CD4-positive, alpha-beta T cell treated with Interleukin-17A for 1 hour (primary cell): Measurements from ENCODE around the gene WDR88.
"Not testable (repeated sequence)": the region's sequence is repeated elsewhere in the genome, so short reads cannot be mapped to it uniquely, and the experiment has no call there.

Experiments
- DNase-seq: peaks from one replicate; pipeline ENCODE4 v3.0.0-alpha.2; 2020

The WDR88 gene

GRCh38 chr19:33129901-33130300, 2.0 kb upstream of the WDR88 start:
- DNase-seq, result no peak

GRCh38 chr19:33130433-33130832, 1.5 kb upstream of the WDR88 start:
- no peak for DNase-seq

- DNase-seq, result no peak
Measured at GRCh38 chr19:33132425-33132824, 511 bp downstream of the WDR88 start.

- DNase-seq, result no peak
Measured at GRCh38 chr19:33133438-33134031, 1.6 kb downstream of the WDR88 start.

GRCh38 chr19:33134571-33135041, 2.7 kb downstream of the WDR88 start:
- peak; percentile 53 for DNase-seq

- no peak for DNase-seq
Measured at GRCh38 chr19:33139165-33139564, 7.3 kb downstream of the WDR88 start.

GRCh38 chr19:33143897-33144405, 12.0 kb downstream of the WDR88 start:
- DNase-seq, result peak; percentile 76

GRCh38 chr19:33146209-33146608, 14.3 kb downstream of the WDR88 start:
- no peak for DNase-seq

GRCh38 chr19:33147538-33147937, 15.6 kb downstream of the WDR88 start:
- DNase-seq, result no peak

- DNase-seq, result no peak
Measured at GRCh38 chr19:33150852-33151518, 19.1 kb downstream of the WDR88 start.

- DNase-seq, result no peak
Measured at GRCh38 chr19:33152176-33152575, 20.3 kb downstream of the WDR88 start.

GRCh38 chr19:33152625-33153024, 20.7 kb downstream of the WDR88 start:
- DNase-seq, result not testable (repeated sequence)

GRCh38 chr19:33154313-33154712, 22.4 kb downstream of the WDR88 start:
- DNase-seq, result not testable (repeated sequence)

- no peak for DNase-seq
Measured at GRCh38 chr19:33156334-33156733, 24.4 kb downstream of the WDR88 start.

- DNase-seq, result no peak
Measured at GRCh38 chr19:33157906-33158305, 26.0 kb downstream of the WDR88 start.

GRCh38 chr19:33158365-33158764, 26.5 kb downstream of the WDR88 start:
- DNase-seq, result no peak

GRCh38 chr19:33159149-33159548, 27.2 kb downstream of the WDR88 start:
- no peak for DNase-seq

- no peak for DNase-seq
Measured at GRCh38 chr19:33159893-33160292, 28.0 kb downstream of the WDR88 start.

GRCh38 chr19:33161201-33161600, 29.3 kb downstream of the WDR88 start:
- DNase-seq, result no peak

- DNase-seq, result no peak
Measured at GRCh38 chr19:33163481-33163880, 31.6 kb downstream of the WDR88 start.

GRCh38 chr19:33166037-33166436, 34.1 kb downstream of the WDR88 start:
- DNase-seq, result not testable (repeated sequence)

GRCh38 chr19:33167438-33167837, 35.5 kb downstream of the WDR88 start:
- no peak for DNase-seq

GRCh38 chr19:33168528-33168927, 36.6 kb downstream of the WDR88 start:
- no peak for DNase-seq

GRCh38 chr19:33171222-33171795, 39.4 kb downstream of the WDR88 start:
- no peak for DNase-seq
